ENCODE measurements around the gene GAL.

Gene GAL

DNA sequence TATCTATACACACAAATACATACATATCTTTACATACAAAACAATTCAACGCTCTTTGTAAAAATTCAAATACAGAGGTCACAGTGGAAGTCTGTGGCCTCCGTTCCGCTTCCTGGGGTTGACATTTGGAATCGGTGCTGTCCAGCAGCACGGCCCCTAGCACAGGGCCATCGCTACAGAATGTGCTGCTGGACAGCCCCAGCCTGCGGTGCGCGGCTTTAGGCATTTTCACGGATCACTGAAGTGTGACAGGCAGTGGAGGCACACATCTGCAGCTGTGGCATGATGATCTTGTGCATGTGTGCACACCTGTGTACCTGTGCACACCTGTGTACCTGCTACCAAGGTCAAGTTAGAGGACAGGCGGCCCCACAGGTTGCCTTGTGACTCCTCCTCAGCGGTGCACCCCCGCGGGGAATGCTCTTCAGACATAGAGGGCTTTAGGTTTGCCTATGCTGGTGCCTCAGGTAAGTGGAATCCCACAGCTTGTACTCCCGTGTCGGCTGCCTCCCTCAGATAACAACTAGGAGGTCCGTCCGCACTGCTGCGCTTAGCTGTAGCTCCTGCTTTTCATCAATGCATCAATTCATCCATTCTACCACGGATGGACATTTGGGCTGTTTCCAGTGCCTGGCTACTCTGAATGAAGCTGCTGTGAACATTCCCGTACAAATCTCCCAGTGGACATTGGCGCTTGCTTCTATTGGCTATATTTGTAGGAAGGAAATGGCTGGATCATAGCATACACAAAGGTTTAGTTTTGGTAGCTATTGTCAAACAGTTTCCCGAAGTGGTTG is 29.9 kb downstream of the GAL start:
- DNase-seq = no peak

DNA sequence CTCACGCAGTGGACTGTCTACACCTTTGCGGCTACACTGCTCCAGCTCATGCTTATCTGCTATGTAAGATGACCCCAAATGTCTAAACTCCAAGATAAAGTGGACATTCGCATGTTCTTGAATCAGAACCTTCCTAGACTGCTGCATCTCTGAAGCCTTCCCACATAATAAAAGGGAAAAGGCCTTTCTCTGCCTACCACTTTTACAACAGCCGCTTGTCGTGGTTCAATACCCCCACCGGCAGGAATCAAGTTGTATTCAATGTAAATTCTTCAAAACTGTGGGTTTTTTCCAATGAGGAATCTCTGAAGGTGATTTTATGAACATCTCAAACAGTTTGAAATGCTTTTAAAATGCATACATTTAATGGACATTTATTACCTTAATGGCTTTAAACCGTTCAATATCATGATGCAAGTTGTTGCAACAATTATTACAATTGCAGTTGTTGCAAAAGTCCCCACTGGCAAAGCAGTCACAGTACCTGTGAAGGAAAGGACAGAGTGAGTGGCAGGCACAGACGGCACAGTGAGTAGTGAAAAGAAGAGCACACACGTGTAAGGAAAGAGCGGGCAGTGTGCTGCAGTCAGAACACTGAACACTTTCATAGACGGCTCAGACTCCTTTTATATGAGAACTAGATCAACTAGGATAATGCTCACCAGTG is 31.2 kb downstream of the GAL start:
- no peak for DNase-seq

DNA sequence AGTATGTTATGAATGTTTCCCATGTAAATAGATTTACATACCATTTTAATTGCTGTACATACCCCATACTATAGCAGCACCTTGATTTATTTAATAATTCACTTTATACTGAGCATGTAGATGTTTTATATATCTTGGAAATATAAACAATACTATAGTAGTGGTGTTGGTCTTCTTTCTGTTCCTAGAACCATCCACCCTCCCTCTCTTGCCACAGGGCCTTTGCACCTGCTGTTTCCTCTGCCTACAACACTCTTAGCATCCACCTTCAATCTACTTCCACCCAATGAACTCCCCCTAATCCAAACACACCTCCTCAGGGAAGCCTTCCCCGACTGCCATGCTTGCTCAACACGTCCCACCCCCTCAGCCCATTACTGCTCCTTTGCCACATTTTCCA is 36.7 kb downstream of the GAL start:
- no peak for DNase-seq

DNA sequence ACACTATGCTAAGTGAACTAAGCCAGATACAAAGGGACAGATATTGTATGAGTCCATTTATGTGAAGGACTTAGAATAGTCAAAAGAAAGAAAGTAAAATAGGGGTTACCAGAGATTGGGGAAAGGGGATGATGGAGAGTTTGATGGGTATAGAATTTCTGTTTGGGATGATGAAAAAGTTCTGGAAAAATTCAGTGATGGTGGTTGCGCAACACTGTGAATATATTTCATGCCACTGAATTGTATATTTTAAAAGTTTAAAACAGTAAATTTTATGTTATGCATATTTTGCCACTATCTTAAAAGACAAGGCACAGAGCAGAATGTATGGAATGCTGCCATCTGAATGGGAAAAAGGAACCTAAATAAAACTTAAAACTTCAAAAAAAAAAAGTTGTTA is 37.8 kb downstream of the GAL start:
- DNase-seq = no peak

DNA sequence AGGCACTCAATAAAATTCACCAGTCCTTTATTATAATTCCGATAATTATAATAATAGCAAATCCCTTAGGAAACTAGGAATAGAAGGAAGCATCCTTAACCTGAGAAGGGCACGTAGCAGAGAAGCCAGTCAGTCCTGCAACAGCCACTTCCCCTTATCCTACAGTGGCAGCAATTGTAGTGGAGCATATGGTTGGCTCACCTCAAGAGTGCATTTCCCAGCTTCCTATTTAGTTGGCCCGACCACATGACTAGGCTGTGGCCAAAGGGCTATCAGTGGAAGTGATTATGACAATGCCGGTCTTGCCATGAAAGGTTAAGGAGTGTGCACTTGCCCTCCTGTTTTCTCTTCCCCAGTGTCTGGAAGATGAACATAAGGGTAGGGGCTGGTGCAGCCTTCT is 39.9 kb downstream of the GAL start:
- DNase-seq = no peak

DNA sequence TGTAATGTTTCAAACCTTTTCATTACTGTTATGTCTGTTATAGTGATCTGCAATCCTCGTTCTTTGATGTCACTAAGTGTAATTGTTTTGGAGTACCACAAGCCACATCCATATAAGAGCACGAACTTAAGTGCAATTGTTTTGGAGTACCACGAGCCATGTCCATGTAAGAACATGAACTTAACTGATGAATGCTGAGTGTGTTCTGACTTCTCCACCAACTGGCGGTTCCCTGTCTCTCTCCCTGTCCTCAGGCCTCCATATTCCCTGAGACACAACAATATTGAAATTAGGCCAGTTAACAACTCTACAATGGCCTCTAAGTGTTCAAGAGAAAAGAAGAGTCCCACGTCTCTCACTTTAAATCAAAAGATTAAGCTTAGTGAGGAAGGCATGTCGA is 43.4 kb downstream of the GAL start:
- DNase-seq = no peak

DNA sequence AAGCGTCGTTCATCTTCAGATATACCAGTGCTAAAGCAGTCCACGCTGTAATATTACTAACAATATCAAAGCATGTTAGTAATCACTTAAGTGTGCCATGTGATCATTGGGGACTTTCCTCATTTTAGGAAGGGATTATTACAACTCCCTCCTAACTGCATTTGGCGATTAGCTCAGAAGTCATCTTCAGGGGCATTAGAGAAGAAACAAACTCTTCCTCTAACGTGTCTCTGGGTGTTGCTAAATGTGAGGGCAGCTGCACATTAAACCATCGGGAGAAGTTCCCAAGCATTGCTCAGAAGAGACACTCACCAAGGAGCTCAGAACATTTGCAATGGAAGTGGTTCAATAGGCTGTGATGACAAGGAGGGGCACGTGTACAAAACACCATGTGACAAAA is 49.8 kb downstream of the GAL start:
- DNase-seq = no peak

DNA sequence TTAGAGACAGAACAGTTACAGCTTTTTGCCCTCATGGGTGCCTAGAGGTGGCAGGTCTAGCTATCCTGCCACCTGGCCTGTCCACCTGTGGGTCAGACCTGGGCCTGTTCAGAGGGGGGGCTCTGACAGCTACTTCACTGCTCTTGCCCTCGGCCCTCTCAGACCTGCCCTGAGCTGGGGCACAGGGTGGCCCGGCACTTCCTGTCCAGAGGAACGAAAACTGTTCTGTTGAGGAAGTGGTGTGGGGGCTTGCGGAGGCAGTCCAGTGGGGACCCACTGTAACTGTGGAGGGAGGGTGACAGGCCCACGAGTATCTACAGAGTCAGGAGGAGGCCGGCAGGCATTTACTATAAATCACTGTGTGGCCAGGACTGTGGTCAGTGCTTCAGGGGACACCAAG is 50.8 kb downstream of the GAL start:
- no peak for DNase-seq

DNA sequence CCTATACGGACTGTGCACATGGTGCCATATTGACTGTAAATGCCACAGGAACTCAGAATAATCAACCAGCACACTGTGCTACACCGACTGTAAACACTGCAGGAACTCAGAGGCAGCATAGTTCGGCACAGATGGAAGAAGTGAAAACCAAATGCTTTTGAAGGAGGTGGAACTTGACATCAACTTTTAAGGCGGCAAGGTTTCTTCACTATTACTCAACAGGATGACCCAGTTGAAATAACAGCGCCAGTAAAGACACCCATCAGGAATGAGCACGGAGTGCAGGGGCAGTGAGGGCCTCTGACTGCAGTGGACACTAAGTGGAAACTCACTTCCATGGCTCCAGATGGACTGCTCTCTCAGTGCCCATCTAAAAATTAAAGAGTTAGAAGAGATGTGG is 51.3 kb downstream of the GAL start:
- no peak for DNase-seq

Data from GDM1 (cell line).